OCI-LY7 (cell line): ENCODE results near the gene VCP. TPM values are rescaled to one million over a fixed set of nuclear protein-coding genes. Genes with fewer than 3 reads are reported as not detected.

Source experiments
- BruUV-seq: library from RNA; stranded (reverse); fragments of 400-500 nt; replicated peaks from 2 replicates; lab custom pipeline; 2021; lab: Mats Ljungman, UMichigan
- CTCF ChIA-PET: fragments of 300-600 bp; sonication (Branson Sonifier 250); formaldehyde crosslinking; loops from one replicate; lab custom pipeline; 2022; ENCODE audit warnings: antibody characterized with exemption; ENCODE audit not compliant: unreplicated experiment; lab: Charles Lee
- POLR2A ChIA-PET: fragments of 300-600 bp; sonication (Branson Sonifier 250); formaldehyde crosslinking; loops from one replicate; lab custom pipeline; 2022; ENCODE audit warnings: antibody characterized with exemption; lab: Charles Lee
- DNase-seq: peaks from one replicate; pipeline ENCODE4 v3.0.0-alpha.2; 2015; ENCODE audit warnings: low spot score
- H2AFZ ChIP-seq: fragments of 200-600 bp; sonication (generic), shearing (Covaris generic); 2 replicates; pipeline ENCODE4 v1.6.1; 2014; ENCODE audit warnings: mild to moderate bottlenecking, antibody characterized with exemption, low read length, moderate library complexity
- H3K27ac ChIP-seq: fragments of 200-600 bp; sonication (generic); 2 replicates; pipeline ENCODE4 v1.5.1; 2014; ENCODE audit warnings: mixed run types, low read depth, mild to moderate bottlenecking, moderate library complexity, low read length, inconsistent platforms; ENCODE audit not compliant: poor library complexity, severe bottlenecking
- H3K36me3 ChIP-seq: fragments of 200-600 bp; sonication (generic); 2 replicates; pipeline ENCODE4 v1.6.1; 2014; ENCODE audit warnings: mild to moderate bottlenecking, antibody characterized with exemption, low read length, moderate library complexity, mixed read lengths; ENCODE audit not compliant: insufficient read depth
- H3K4me1 ChIP-seq: fragments of 200-600 bp; sonication (generic); 2 replicates; pipeline ENCODE4 v1.5.1; 2014; ENCODE audit warnings: mild to moderate bottlenecking, low read length; ENCODE audit not compliant: insufficient read depth, poor library complexity, severe bottlenecking
- H3K4me2 ChIP-seq: fragments of 200-600 bp; sonication (generic); 2 replicates; pipeline ENCODE4 v1.6.1; 2014; ENCODE audit warnings: mild to moderate bottlenecking, low read length
- H3K4me3 ChIP-seq: fragments of 200-600 bp; sonication (generic); 2 replicates; pipeline ENCODE4 v1.5.1; 2014; ENCODE audit warnings: mild to moderate bottlenecking, low read depth, low read length; ENCODE audit not compliant: poor library complexity, severe bottlenecking
- H3K79me2 ChIP-seq: fragments of 200-600 bp; sonication (generic); 2 replicates; pipeline ENCODE4 v1.6.1; 2016; ENCODE audit warnings: low read depth, mild to moderate bottlenecking, low read length, moderate library complexity, mixed read lengths; ENCODE audit not compliant: insufficient read depth
- H3K9me2 ChIP-seq: fragments of 200-600 bp; sonication (generic); 2 replicates; pipeline ENCODE4 v1.6.1; 2016; ENCODE audit warnings: mild to moderate bottlenecking, low read length, mixed read lengths; ENCODE audit not compliant: insufficient read depth
- H3K9me3 ChIP-seq: fragments of 200-600 bp; sonication (generic); 2 replicates; pipeline ENCODE4 v1.6.1; 2014; ENCODE audit warnings: mild to moderate bottlenecking, mixed run types, low read length, mixed read lengths
- H4K20me1 ChIP-seq: fragments of 200-600 bp; sonication (generic); 2 replicates; pipeline ENCODE4 v1.6.1; 2014; ENCODE audit warnings: mild to moderate bottlenecking, antibody characterized with exemption, low read length, moderate library complexity, mixed read lengths; ENCODE audit not compliant: insufficient read depth
- CTCF ChIP-seq: fragments of 200-600 bp; sonication (generic); conservative IDR thresholded peaks from 2 replicates; pipeline ENCODE4 v1.5.1; 2014; ENCODE audit warnings: mild to moderate bottlenecking, antibody characterized with exemption, low read length, moderate library complexity, mixed read lengths
- EZH2phosphoT487 ChIP-seq: fragments of 200-600 bp; sonication (generic); IDR thresholded peaks from 2 replicates; pipeline ENCODE4 v1.6.1; 2018; ENCODE audit warnings: low read depth, borderline replicate concordance, mild to moderate bottlenecking, mixed run types, antibody characterized with exemption, low read length, moderate library complexity, mixed read lengths
- intact Hi-C: fragments of 100-400 bp; cut with micrococcal nuclease; formaldehyde crosslinking; loops from one replicate; pipeline ENCODE4 v1.10.0; 2022; ENCODE audit not compliant: unreplicated experiment
- total RNA-seq, 2 experiments: library from RNA; depleted of rRNA in 1 of 2; stranded (reverse); fragments of >200 nt in 1 of 2; shearing (Covaris generic) in 1 of 2; gene quantifications; 2 replicates each; pipeline ENCODE4 v1.2.3, GENCODE V29; 2014 to 2022

VCP gene
- total RNA-seq, 2 experiments from 2014 or later: 187 to 200 TPM

GRCh38 chr9:35051069-35051967 is 21.1 kb downstream of the VCP start:
- intact Hi-C loops: loop anchor here (2.0 kb wide), 1 partner anchor 153 kb away; no protein-coding TSS in a partner anchor
- BruUV-seq: no TSS peak
- Histone ChIP-seq H3K36me3 (peaks cover 76% of the 10 kb centered on the region), H3K79me2 (no peaks in the 10 kb centered on the region), H3K9me2 (no peaks in the 10 kb centered on the region), H3K9me3 (no peaks in the 10 kb centered on the region), H3K4me2 (no peak overlapping the region), H2AFZ (no peak overlapping the region), H4K20me1 (no peaks in the 10 kb centered on the region), H3K4me3 (no peak overlapping the region), H3K27ac (no peak overlapping the region), H3K4me1 (no peaks in the 10 kb centered on the region)
- DNase-seq: peak; percentile 53
- POLR2A ChIA-PET: interaction anchor here (0.5 to 1.1 kb wide), 9 partner anchors 10 to 1696 kb away, joined by 3 to 6 read pairs (median 3); partner anchors contain the start of gene PIGO
- CTCF ChIA-PET: interaction anchor here (0.6 to 1.2 kb wide), 4 partner anchors 28 to 152 kb away, joined by 3 to 5 read pairs (median 4); partner anchors contain the start of genes DNAJB5 and FANCG
- no peak for TF ChIP-seq EZH2phosphoT487
- peak; percentile 82 for TF ChIP-seq CTCF

- Histone ChIP-seq H4K20me1 (no peaks in the 10 kb centered on the region), H3K4me1 (no peaks in the 10 kb centered on the region), H3K36me3 (peaks cover 49% of the 10 kb centered on the region), H3K4me3 (no peak overlapping the region), H3K4me2 (no peak overlapping the region), H3K27ac (no peak overlapping the region), H3K79me2 (no peaks in the 10 kb centered on the region), H3K9me2 (no peaks in the 10 kb centered on the region), H2AFZ (no peak overlapping the region), H3K9me3 (no peaks in the 10 kb centered on the region)
- TF ChIP-seq CTCF (no peak), EZH2phosphoT487 (no peak)
- CTCF ChIA-PET: no interaction called here
- intact Hi-C loops: no loop called here
- BruUV-seq: no TSS peak
- DNase-seq: no peak
- POLR2A ChIA-PET: no interaction called here
Measured at GRCh38 chr9:35048511-35048910, 23.9 kb downstream of the VCP start.

- no peaks in the 10 kb centered on the region for H4K20me1 ChIP-seq
- POLR2A ChIA-PET: no interaction called here
- H3K4me1 ChIP-seq: no peaks in the 10 kb centered on the region
- H3K4me2 ChIP-seq: no peak overlapping the region
- H3K79me2 ChIP-seq: no peaks in the 10 kb centered on the region
- H3K36me3 ChIP-seq: peaks cover 16% of the 10 kb centered on the region
- no peak overlapping the region for H3K4me3 ChIP-seq
- H2AFZ ChIP-seq: no peak overlapping the region
- DNase-seq: no peak
- CTCF ChIA-PET: interaction anchor here (1.7 kb wide), 1 partner anchor 17 kb away, joined by 4 read pairs; no protein-coding TSS in a partner anchor
- H3K27ac ChIP-seq: no peak overlapping the region
- TF ChIP-seq EZH2phosphoT487: no peak
- no peak for TF ChIP-seq CTCF
- no peaks in the 10 kb centered on the region for H3K9me3 ChIP-seq
- no TSS peak for BruUV-seq
- intact Hi-C loops: no loop called here
- no peaks in the 10 kb centered on the region for H3K9me2 ChIP-seq
Measured at GRCh38 chr9:35044071-35044470, 28.4 kb downstream of the VCP start.
